ENCODE data around the gene U2SURP.

Gene U2SURP

DNA sequence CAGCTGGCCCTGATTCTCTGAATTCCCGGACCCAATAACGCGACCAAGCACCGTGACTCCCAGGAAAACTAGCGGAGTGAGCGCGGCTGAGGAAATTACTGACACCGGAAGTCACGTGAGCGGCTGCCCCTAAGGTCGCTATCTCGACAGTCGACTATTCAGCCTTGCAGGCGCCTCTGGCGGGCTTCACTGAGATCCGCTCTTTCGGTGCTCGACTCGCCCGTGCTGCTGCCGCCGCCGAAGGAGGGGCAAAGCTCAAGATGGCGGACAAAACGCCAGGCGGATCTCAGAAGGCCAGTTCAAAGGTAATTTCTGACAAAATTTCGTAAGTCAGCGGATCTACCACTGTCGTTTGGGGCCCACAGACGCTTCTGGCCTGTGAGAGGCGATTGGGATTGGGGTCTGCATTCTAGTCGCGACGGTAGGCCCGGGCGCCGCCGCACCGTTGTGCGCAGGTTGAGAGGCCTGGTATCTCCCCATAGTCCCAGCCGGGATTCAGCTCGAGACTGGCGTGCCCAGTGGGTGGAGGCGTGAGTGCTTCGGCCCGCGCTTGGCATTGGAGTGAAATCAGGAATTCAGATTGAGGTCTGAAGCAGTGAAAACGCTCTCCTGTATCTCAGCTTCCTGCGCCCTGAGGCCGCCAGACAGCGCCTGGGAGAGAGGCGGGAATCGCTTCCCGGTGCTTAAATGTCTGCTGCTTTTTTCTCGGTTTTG, at the start of gene U2SURP:
Gene U2SURP, plus strand, starts transcription at position 202 of the 714 bp plus-strand sequence. Its CDS starts 59 bp downstream, at position 261.
- peak; percentile 77 to 83 for DNase-seq (ENCODE audit: low read depth in 2 of 2)

- DNase-seq (ENCODE audit: low read depth in 2 of 2): no peak
These were observed 49.6 kb upstream of the U2SURP start for GRCh38 chr3:142951794-142952193.

- DNase-seq (ENCODE audit: low read depth in 2 of 2): no peak
These were observed 48.8 kb upstream of the U2SURP start for GRCh38 chr3:142952272-142953193.

GRCh38 chr3:142953443-142953842, 47.9 kb upstream of the U2SURP start:
- DNase-seq (ENCODE audit: low read depth in 2 of 2): no peak

GRCh38 chr3:142958707-142959106, 42.7 kb upstream of the U2SURP start:
- no peak for DNase-seq (ENCODE audit: low read depth in 2 of 2)

DNA sequence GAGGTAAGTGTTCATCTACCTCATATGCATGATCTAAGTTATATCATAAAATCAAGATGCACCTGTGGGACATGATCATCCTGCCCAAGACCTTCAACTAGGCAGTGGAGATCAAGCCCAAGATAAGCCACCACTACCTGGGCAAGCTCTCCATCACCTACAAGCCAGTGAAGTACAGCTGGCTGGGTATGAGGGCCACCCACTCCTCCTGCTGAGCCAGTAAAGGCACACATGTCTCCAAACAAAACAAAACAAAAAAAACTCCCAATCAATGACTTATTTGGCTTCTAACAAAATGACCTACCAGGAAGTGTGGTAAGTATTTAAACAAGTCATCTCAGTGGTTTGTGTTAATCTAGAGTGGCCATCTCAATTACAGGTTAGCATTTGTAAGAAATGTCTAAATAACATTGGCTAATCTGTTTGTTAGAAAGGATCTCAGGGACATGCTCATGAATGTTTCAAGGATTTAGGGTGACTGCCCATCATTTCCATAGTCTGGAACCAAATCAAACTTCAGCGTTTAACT, 41.0 kb upstream of the U2SURP start:
- no peak for DNase-seq (ENCODE audit: low read depth in 2 of 2)

DNA sequence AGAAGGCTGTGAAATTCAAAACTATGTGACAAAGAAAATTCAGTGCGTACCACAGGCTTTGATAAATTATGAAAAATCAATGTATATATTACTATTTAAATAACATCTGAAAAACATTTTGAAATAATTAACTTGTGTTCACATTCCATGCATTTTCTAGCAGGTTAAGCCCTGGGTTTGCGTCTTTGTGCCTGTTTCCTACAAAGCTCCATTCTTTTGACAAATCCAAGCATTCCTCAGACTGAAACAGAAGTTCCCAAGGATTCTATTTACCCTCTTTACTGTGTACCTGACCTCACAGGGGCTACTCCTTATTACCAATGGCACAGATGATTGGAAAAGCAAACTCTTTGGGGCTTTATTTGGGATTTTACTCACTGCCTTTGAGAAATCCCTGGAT, 39.8 kb upstream of the U2SURP start:
- DNase-seq (ENCODE audit: low read depth in 2 of 2): no peak

GRCh38 chr3:142962175-142962519, 39.2 kb upstream of the U2SURP start:
- DNase-seq (ENCODE audit: low read depth in 2 of 2): no peak

DNA sequence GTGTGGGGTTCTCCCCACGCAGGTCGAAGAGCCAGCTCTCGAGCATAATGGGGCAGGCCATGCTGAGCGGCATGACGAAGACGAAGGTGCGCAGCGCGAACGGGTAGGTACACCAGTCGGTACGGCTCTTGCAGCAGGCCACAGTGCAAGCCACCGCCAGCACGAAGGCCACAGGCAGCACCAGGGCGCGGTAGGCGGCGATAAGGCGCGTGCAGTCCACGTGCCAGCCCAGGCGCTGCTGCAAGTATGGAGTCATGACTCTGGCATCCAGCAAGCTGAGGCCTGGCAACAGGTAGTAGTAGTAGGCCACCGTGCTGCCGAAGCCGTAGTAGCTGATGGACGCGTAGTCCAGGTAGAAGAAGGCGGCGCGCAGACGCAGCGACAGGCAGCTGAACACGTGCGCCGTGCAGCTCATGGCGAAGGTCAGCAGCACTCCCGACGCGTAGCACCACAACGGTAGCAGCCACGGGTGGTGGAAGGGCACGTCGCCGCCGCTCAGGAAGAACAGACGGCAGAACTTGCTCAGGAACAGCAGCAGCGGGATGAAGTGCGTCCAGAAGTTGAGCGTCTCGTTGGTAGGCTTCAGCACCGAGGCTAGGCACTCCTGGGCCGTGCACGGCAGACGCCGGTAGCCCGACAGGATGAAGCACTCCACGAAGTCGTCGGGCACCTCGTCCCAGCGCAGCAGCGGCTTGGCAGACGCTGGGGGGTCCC, 38.7 kb upstream of the U2SURP start:
- DNase-seq (ENCODE audit: low read depth in 2 of 2): no peak

DNA sequence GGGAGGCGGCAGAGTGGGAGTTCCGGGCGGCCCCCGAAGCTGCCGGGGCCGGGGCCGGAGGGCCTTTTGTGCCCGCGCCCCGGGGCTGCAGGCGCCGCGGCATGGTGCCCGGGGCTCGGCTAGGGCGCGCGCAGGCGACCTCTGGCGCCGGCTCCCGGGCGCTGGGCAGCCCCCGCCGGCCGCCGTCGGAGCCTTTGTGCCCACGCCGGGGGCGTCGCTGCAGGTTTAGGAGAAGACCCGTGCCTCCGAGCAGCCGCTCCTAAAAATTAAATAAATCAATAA, 38.2 kb upstream of the U2SURP start:
- DNase-seq (ENCODE audit: low read depth in 2 of 2): no peak

- DNase-seq (ENCODE audit: low read depth in 2 of 2): no peak
These were observed 37.6 kb upstream of the U2SURP start, which contains the start of gene PAQR9 for GRCh38 chr3:142963516-142964448. Gene PAQR9 (minus strand): TSS chr3:142963674. CDS start chr3:142963336, 338 bp downstream.

GRCh38 chr3:142965581-142965980, 35.8 kb upstream of the U2SURP start:
- DNase-seq (ENCODE audit: low read depth in 2 of 2): no peak

- DNase-seq (ENCODE audit: low read depth in 2 of 2): no peak
These were observed 34.6 kb upstream of the U2SURP start for GRCh38 chr3:142966808-142967207.

- DNase-seq (ENCODE audit: low read depth in 2 of 2): no peak
These were observed 32.9 kb upstream of the U2SURP start for GRCh38 chr3:142968319-142969025.

DNA sequence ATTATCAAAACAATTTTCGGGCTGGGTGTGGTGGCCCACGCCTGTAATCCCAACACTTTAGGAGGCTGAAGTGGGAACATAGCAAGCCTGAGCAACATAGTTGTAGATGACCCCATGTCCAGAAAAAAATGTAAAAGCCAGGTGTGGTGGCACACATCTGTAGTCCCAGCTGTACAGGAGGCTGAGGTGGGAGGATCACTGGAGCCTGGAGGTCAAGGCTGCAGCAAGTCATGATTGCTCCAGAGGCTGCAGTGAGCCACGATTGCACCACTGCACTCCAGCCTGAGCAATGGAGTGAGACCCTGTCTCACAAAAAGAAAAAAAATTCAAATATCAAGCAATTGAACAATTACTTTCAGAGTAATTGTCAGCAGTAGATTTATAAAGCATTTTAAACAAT, 29.9 kb upstream of the U2SURP start:
- no peak for DNase-seq (ENCODE audit: low read depth in 2 of 2)

GRCh38 chr3:142972092-142972753, 29.1 kb upstream of the U2SURP start:
- DNase-seq (ENCODE audit: low read depth in 2 of 2): no peak

GRCh38 chr3:142973217-142974009, 28.0 kb upstream of the U2SURP start:
- DNase-seq (ENCODE audit: low read depth in 2 of 2): no peak

- DNase-seq (ENCODE audit: low read depth in 2 of 2): no peak
These were observed 25.9 kb upstream of the U2SURP start for GRCh38 chr3:142975316-142975995.

Measured in stimulated activated CD8-positive, alpha-beta memory T cell treated with anti-CD3 and anti-CD28 coated beads, Interleukin-2, amount 100 ng/mL, for 1 hour (primary cell).